Retinal pigment epithelial cell (primary cell): ENCODE measurements around the gene FAM204A.
A peak's percentile ranks its signal among the peaks of the same experiment; 100 is the strongest.

Source experiments
- DNase-seq: peaks from one replicate; pipeline ENCODE4 v3.0.0-alpha.2; 2010; ENCODE audit warnings: low read depth
- H3K4me3 ChIP-seq: 2 replicates; pipeline ENCODE4 v1.5.1; 2011; ENCODE audit warnings: mild to moderate bottlenecking, low read length, control low read depth, moderate library complexity
- CTCF ChIP-seq: conservative IDR thresholded peaks from 2 replicates; pipeline ENCODE4 v1.5.1; 2011; ENCODE audit warnings: low read depth, low read length, control low read depth, inconsistent platforms

FAM204A gene

GRCh38 chr10:118341791-118342637 lies at the start of gene FAM204A:
Gene FAM204A, minus strand, starts transcription at chr10:118342324. Its CDS starts 5,909 bp downstream, at chr10:118336415.
- peak; percentile 70 for DNase-seq
- no peak for TF ChIP-seq CTCF
- H3K4me3 ChIP-seq: peak within 1 kb of the TSS; percentile 79

- DNase-seq: no peak
- no peak for TF ChIP-seq CTCF
- no peak overlapping the region for H3K4me3 ChIP-seq
Measured at GRCh38 chr10:118383699-118384098, 41.6 kb upstream of the FAM204A start.

GRCh38 chr10:118383063-118383689 lies 41.1 kb upstream of the FAM204A start:
- TF ChIP-seq CTCF: no peak
- no peak for DNase-seq
- H3K4me3 ChIP-seq: no peak overlapping the region

GRCh38 chr10:118374404-118374803 lies 32.3 kb upstream of the FAM204A start:
- H3K4me3 ChIP-seq: no peak overlapping the region
- no peak for DNase-seq
- TF ChIP-seq CTCF: no peak

GRCh38 chr10:118373786-118374185 lies 31.7 kb upstream of the FAM204A start:
- no peak overlapping the region for H3K4me3 ChIP-seq
- TF ChIP-seq CTCF: no peak
- DNase-seq: peak; percentile 30

- no peak for DNase-seq
- no peak overlapping the region for H3K4me3 ChIP-seq
- TF ChIP-seq CTCF: no peak
Measured at GRCh38 chr10:118370499-118370898, 28.4 kb upstream of the FAM204A start.
